IMR-90 (cell line): ENCODE data around the gene SSX2IP. TPM values are rescaled to one million over a fixed set of nuclear protein-coding genes. Genes with fewer than 3 reads are reported as not detected.

Experiments used
- ATAC-seq: fragments of 200-7000 bp; cut with Tn5 transposase; 2 replicates; pipeline ENCODE4 v1.9.1; 2020; ENCODE audit warnings: low read depth, mild to moderate bottlenecking, moderate library complexity
- BruUV-seq: library from RNA; stranded (reverse); fragments of 400-500 nt; replicated peaks from 2 replicates; lab custom pipeline; 2021; lab: Mats Ljungman, UMichigan
- CTCF ChIA-PET: fragments of 300-600 bp; formaldehyde crosslinking; extraction: SDS; loops from one replicate; lab custom pipeline; 2021; ENCODE audit warnings: antibody characterized with exemption; lab: Yijun Ruan, JAX
- POLR2A ChIA-PET: fragments of 300-600 bp; sonication (Branson Sonifier 250); formaldehyde crosslinking; loops from one replicate; lab custom pipeline; 2022; ENCODE audit warnings: antibody characterized with exemption; ENCODE audit not compliant: unreplicated experiment; lab: Charles Lee
- DNase-seq: peaks from one replicate; pipeline ENCODE4 v3.0.0; 2013
- H2AFZ ChIP-seq: replicated peaks from 2 replicates; pipeline ENCODE3; 2013; ENCODE audit warnings: low read length, mild to moderate bottlenecking; ENCODE audit not compliant: poor library complexity
- H2AK5ac ChIP-seq: 2 replicates; pipeline ENCODE4 v1.6.1; 2013; ENCODE audit warnings: low read depth, low read length, inconsistent platforms
- H2AK9ac ChIP-seq: replicated peaks from 2 replicates; pipeline ENCODE3; 2013; ENCODE audit warnings: mild to moderate bottlenecking, low read depth, low read length, moderate library complexity; ENCODE audit not compliant: poor library complexity
- H2BK120ac ChIP-seq: 2 replicates; pipeline ENCODE4 v1.6.1; 2013; ENCODE audit warnings: low read depth, low read length, inconsistent platforms
- H2BK15ac ChIP-seq: 3 replicates; pipeline ENCODE4 v1.6.1; 2013; ENCODE audit warnings: low read depth, low read length, inconsistent platforms
- H2BK20ac ChIP-seq: 2 replicates; pipeline ENCODE4 v1.6.1; 2013; ENCODE audit warnings: low read depth, mild to moderate bottlenecking, inconsistent platforms, low read length, moderate library complexity
- H2BK5ac ChIP-seq: 2 replicates; pipeline ENCODE4 v1.6.1; 2013; ENCODE audit warnings: mild to moderate bottlenecking, low read depth, low read length, inconsistent platforms; ENCODE audit not compliant: poor library complexity, severe bottlenecking
- H3K14ac ChIP-seq: replicated peaks from 2 replicates; pipeline ENCODE4 v1.6.1; 2013; ENCODE audit warnings: low read depth, low read length, inconsistent platforms
- H3K18ac ChIP-seq: 2 replicates; pipeline ENCODE4 v1.6.1; 2013; ENCODE audit warnings: low read depth, low read length, control low read depth
- H3K23ac ChIP-seq: 2 replicates; pipeline ENCODE4 v1.6.1; 2013; ENCODE audit warnings: low read depth, low read length, inconsistent platforms
- H3K27ac ChIP-seq: 2 replicates; pipeline ENCODE4 v1.5.1; 2013; ENCODE audit warnings: mild to moderate bottlenecking, control low read depth, low read length; ENCODE audit not compliant: insufficient read depth
- H3K27me3 ChIP-seq: 2 replicates; pipeline ENCODE4 v1.6.1; 2013; ENCODE audit warnings: low read length; ENCODE audit not compliant: control insufficient read depth, insufficient read depth
- H3K36me3 ChIP-seq: 2 replicates; pipeline ENCODE4 v1.6.1; 2013; ENCODE audit warnings: low read length, mixed read lengths; ENCODE audit not compliant: control insufficient read depth, insufficient read depth
- H3K4ac ChIP-seq: 2 replicates; pipeline ENCODE4 v1.6.1; 2013; ENCODE audit warnings: low read depth, low read length, inconsistent platforms
- H3K4me1 ChIP-seq: 2 replicates; pipeline ENCODE4 v1.6.1; 2013; ENCODE audit warnings: low read length, mixed read lengths; ENCODE audit not compliant: control insufficient read depth, insufficient read depth
- H3K4me2 ChIP-seq: 2 replicates; pipeline ENCODE4 v1.6.1; 2013; ENCODE audit warnings: low read depth, mild to moderate bottlenecking, control low read depth, low read length, moderate library complexity
- H3K4me3 ChIP-seq: 2 replicates; pipeline ENCODE4 v1.5.1; 2013; ENCODE audit warnings: low read depth, mild to moderate bottlenecking, control low read depth, low read length, moderate library complexity; ENCODE audit not compliant: insufficient read depth
- H3K56ac ChIP-seq: 2 replicates; pipeline ENCODE4 v1.6.1; 2013; ENCODE audit warnings: low read length, inconsistent platforms; ENCODE audit not compliant: insufficient read depth; ENCODE audit errors: extremely low read depth
- H3K79me1 ChIP-seq, 2 experiments: 2 replicates each; pipeline ENCODE4 v1.6.1; 2013; ENCODE audit warnings: low read length in 2 of 2, inconsistent platforms in 1 of 2, low read depth in 1 of 2
- H3K9ac ChIP-seq: 2 replicates; pipeline ENCODE4 v1.6.1; 2013; ENCODE audit warnings: low read depth, low read length, control low read depth
- H3K9me1 ChIP-seq: 2 replicates; pipeline ENCODE4 v1.6.1; 2013; ENCODE audit warnings: low read length, inconsistent platforms; ENCODE audit not compliant: insufficient read depth
- H3K9me3 ChIP-seq: 2 replicates; pipeline ENCODE4 v1.6.1; 2013; ENCODE audit warnings: low read length; ENCODE audit not compliant: control insufficient read depth, insufficient read depth
- H4K20me1 ChIP-seq: 2 replicates; pipeline ENCODE4 v1.6.1; 2013; ENCODE audit warnings: low read length, inconsistent platforms; ENCODE audit not compliant: insufficient read depth
- H4K5ac ChIP-seq: 2 replicates; pipeline ENCODE4 v1.6.1; 2013; ENCODE audit warnings: mild to moderate bottlenecking, low read depth, low read length, control low read depth
- H4K8ac ChIP-seq, 2 experiments: 2 replicates each; pipeline ENCODE4 v1.6.1; 2013; ENCODE audit warnings: low read depth in 2 of 2, low read length in 2 of 2, control low read depth in 1 of 2, inconsistent platforms in 1 of 2
- H4K91ac ChIP-seq: 2 replicates; pipeline ENCODE4 v1.6.1; 2013; ENCODE audit warnings: low read depth, low read length, inconsistent platforms; ENCODE audit not compliant: insufficient read depth
- BHLHE40 ChIP-seq: fragments of 150-350 bp; IDR thresholded peaks from 2 replicates; pipeline ENCODE4 v1.6.1; 2016; ENCODE audit warnings: mild to moderate bottlenecking, low read depth, low read length
- CTCF ChIP-seq: conservative IDR thresholded peaks from 2 replicates; pipeline ENCODE4 v1.5.1; 2012; ENCODE audit warnings: mild to moderate bottlenecking, low read depth, low read length, improper control_type of control experiment
- ELK1 ChIP-seq: fragments of 150-350 bp; IDR thresholded peaks from 2 replicates; pipeline ENCODE4 v1.6.1; 2016; ENCODE audit warnings: low read depth, mild to moderate bottlenecking, low read length, moderate library complexity, borderline replicate concordance
- MAZ ChIP-seq: IDR thresholded peaks from 2 replicates; pipeline ENCODE4 v1.6.1; 2012; ENCODE audit warnings: low read depth, mild to moderate bottlenecking, low read length, improper control_type of control experiment, moderate library complexity, borderline replicate concordance
- RCOR1 ChIP-seq: IDR thresholded peaks from 2 replicates; pipeline ENCODE4 v1.6.1; 2012; ENCODE audit warnings: mild to moderate bottlenecking, low read length, improper control_type of control experiment; ENCODE audit not compliant: insufficient replicate concordance
- WGBS, 2 experiments: methylation state at CpG; one replicate each; pipeline versions ENCODE4 v1.1.5 to v1.1.7; 2013; ENCODE audit warnings: missing lambda C conversion rate in 2 of 2; ENCODE audit not compliant: insufficient read length in 1 of 2; ENCODE audit errors: extremely low coverage in 2 of 2; 5-methylcytosine and 5-hydroxymethylcytosine counted together
- dilution Hi-C: fragments of 300-500 bp; cut with HindIII; formaldehyde crosslinking; loops from one replicate; pipeline ENCODE4 v1.14.3; 2018; ENCODE audit warnings: low sequenced_read_pairs; ENCODE audit not compliant: unreplicated experiment
- in situ Hi-C: fragments of 300-500 bp; cut with MboI; formaldehyde crosslinking; loops from 3 replicates; pipeline ENCODE4 v1.14.3; 2019; ENCODE audit warnings: low sequenced_read_pairs, inconsistent platforms, mixed read lengths
- intact Hi-C: fragments of 100-400 bp; cut with micrococcal nuclease; formaldehyde crosslinking; loops from 2 replicates; pipeline ENCODE4 v1.10.0; 2022
- polyA plus RNA-seq, 3 experiments: library from polyadenylated mRNA; depleted of rRNA; stranded (reverse); fragments of >200 nt; gene quantifications; 2 replicates each; pipeline ENCODE4 v1.2.3, GENCODE V29; 2012; ENCODE audit warnings: low replicate concordance in 1 of 3
- total RNA-seq: library from RNA; depleted of rRNA; stranded (reverse); fragments of >200 nt; gene quantifications from 2 replicates; pipeline ENCODE4 v1.2.3, GENCODE V29; 2012

Gene SSX2IP
- total and polyA plus RNA-seq, 2 of the 4 experiments (the other 2 are of a cell fraction), result 7.7 to 13.4 TPM

- CTCF ChIA-PET, result interaction anchor here (0.7 to 1.6 kb wide), 2 partner anchors 10 to 269 kb away, joined by 4 to 5 read pairs; no protein-coding TSS in a partner anchor
- H3K27ac ChIP-seq, result peak overlapping the region; percentile 11; the same call in 1 of the 2 replicates
- dilution Hi-C loops (no loop called here), in situ Hi-C loops (no loop called here), intact Hi-C loops (no loop called here)
- TF ChIP-seq ELK1, result no peak
- TF ChIP-seq CTCF, result no peak
- no peak for TF ChIP-seq BHLHE40
- no peak for TF ChIP-seq MAZ
- TF ChIP-seq RCOR1, result no peak
- H3K18ac ChIP-seq, result peak overlapping the region; percentile 50; the same call in 1 of the 2 replicates
- BruUV-seq, result no TSS peak
- peak overlapping the region; percentile 44 for H2BK120ac ChIP-seq
- H3K27me3 ChIP-seq, result no peaks in the 10 kb centered on the region
- no peak overlapping the region for H3K56ac ChIP-seq
- POLR2A ChIA-PET, result interaction anchor here (0.7 kb wide), 1 partner anchor 18 kb away, joined by 8 read pairs; no protein-coding TSS in a partner anchor
- no peaks in the 10 kb centered on the region for H3K9me3 ChIP-seq
- H3K9me1 ChIP-seq, result no peaks in the 10 kb centered on the region
- H4K20me1 ChIP-seq, result no peaks in the 10 kb centered on the region
- ATAC-seq, result no peak
- H3K4me1 ChIP-seq, result peaks cover 20% of the 10 kb centered on the region
- H3K4ac ChIP-seq, result no peak overlapping the region
- no peak overlapping the region for H3K4me2 ChIP-seq
- H4K91ac ChIP-seq, result 0 out of 2 replicates have a peak overlapping the region, but pooled peaks have one; percentile 20
- peak overlapping the region; percentile 47 for H2BK20ac ChIP-seq
- no peak overlapping the region for H3K4me3 ChIP-seq
- no peak overlapping the region for H2AK9ac ChIP-seq
- peak overlapping the region; percentile 64; the same call in 1 of the 2 replicates for H3K14ac ChIP-seq
- H2AK5ac ChIP-seq, result no peak overlapping the region
- no peak overlapping the region for H2AFZ ChIP-seq
- no peaks in the 10 kb centered on the region for H3K79me1 ChIP-seq
- H4K8ac ChIP-seq, result peak overlapping the region; percentile 2 to 56; a peak in 3 of 4 replicates
- no peaks in the 10 kb centered on the region for H3K36me3 ChIP-seq
- H2BK5ac ChIP-seq, result peak overlapping the region; percentile 88
- H3K9ac ChIP-seq, result no peak overlapping the region
- 0 out of 3 replicates have a peak overlapping the region, but pooled peaks have one; percentile 54 for H2BK15ac ChIP-seq
- peak overlapping the region; percentile 57; the same call in 1 of the 2 replicates for H4K5ac ChIP-seq
- no peak overlapping the region; the same call in 1 of the 2 replicates for H3K23ac ChIP-seq
- DNase-seq, result no peak
- WGBS, 2 experiments, result no CpG with 5 or more reads among the region's 1 CpG
Measured at GRCh38 chr1:84711121-84711520, 20.9 kb upstream of the SSX2IP start.
